Panc1 (cell line): Measurements from ENCODE around the gene C16orf86. TPM values are rescaled to one million over a fixed set of nuclear protein-coding genes. Genes with fewer than 3 reads are reported as not detected.

ENCODE experiments used
- ATAC-seq: fragments of 200-7000 bp; cut with Tn5 transposase; 2 replicates; pipeline ENCODE4 v1.9.1; 2020; ENCODE audit warnings: mild to moderate bottlenecking, moderate library complexity
- BruUV-seq: library from RNA; stranded (reverse); fragments of 400-500 nt; replicated peaks from 2 replicates; lab custom pipeline; 2021; lab: Mats Ljungman, UMichigan
- CTCF ChIA-PET: fragments of 300-600 bp; sonication (Branson Sonifier 250); formaldehyde crosslinking; loops from one replicate; lab custom pipeline; 2022; ENCODE audit warnings: antibody characterized with exemption; lab: Charles Lee
- POLR2A ChIA-PET: fragments of 300-600 bp; sonication (Branson Sonifier 250); formaldehyde crosslinking; loops from one replicate; lab custom pipeline; 2022; ENCODE audit warnings: antibody characterized with exemption; lab: Charles Lee
- DNase-seq: peaks from one replicate; pipeline ENCODE4 v3.0.0-alpha.2; 2010; ENCODE audit warnings: low read depth, low spot score
- H3K27ac ChIP-seq: 2 replicates; pipeline ENCODE4 v1.5.1; 2011; ENCODE audit warnings: mild to moderate bottlenecking, low read length, inconsistent platforms
- H3K27me3 ChIP-seq: fragments of 200-500 bp; sonication (Bioruptor generic); 2 replicates; pipeline ENCODE4 v1.6.0; 2014; ENCODE audit warnings: low read length, inconsistent platforms; ENCODE audit not compliant: control insufficient read depth, insufficient read depth
- H3K36me3 ChIP-seq: fragments of 200-500 bp; sonication (Bioruptor generic); 2 replicates; pipeline ENCODE4 v1.5.1; 2014; ENCODE audit warnings: inconsistent platforms, mild to moderate bottlenecking, low read length, moderate library complexity; ENCODE audit not compliant: control insufficient read depth, insufficient read depth
- H3K4me1 ChIP-seq: 2 replicates; pipeline ENCODE4 v1.5.1; 2011; ENCODE audit warnings: inconsistent platforms, mild to moderate bottlenecking, low read length, moderate library complexity; ENCODE audit not compliant: control insufficient read depth, insufficient read depth
- H3K4me3 ChIP-seq, 2 experiments: 2 replicates each; pipeline ENCODE4 v1.5.1; 2011 to 2012; ENCODE audit warnings: low read depth in 2 of 2, low read length in 2 of 2, mild to moderate bottlenecking in 2 of 2, inconsistent platforms in 1 of 2, moderate library complexity in 1 of 2
- H3K9me3 ChIP-seq: fragments of 200-500 bp; sonication (Bioruptor generic); 2 replicates; pipeline ENCODE4 v1.5.1; 2014; ENCODE audit warnings: low read depth, mild to moderate bottlenecking, inconsistent platforms, low read length, moderate library complexity; ENCODE audit not compliant: control insufficient read depth, insufficient read depth
- CTCF ChIP-seq: fragments of 450-650 bp; IDR thresholded peaks from 2 replicates; pipeline ENCODE4 v1.5.1; 2017; ENCODE audit warnings: mild to moderate bottlenecking
- POLR2AphosphoS5 ChIP-seq: IDR thresholded peaks from 2 replicates; pipeline ENCODE4 v1.6.1; 2012; ENCODE audit warnings: mild to moderate bottlenecking, low read depth, low read length, moderate library complexity
- REST ChIP-seq, 2 experiments: IDR thresholded peaks; 2 replicates each; pipeline ENCODE4 v1.6.1; 2011 to 2012; ENCODE audit warnings: low read depth in 2 of 2, control low read depth in 1 of 2, low read length in 1 of 2, mild to moderate bottlenecking in 1 of 2, moderate library complexity in 1 of 2; ENCODE audit not compliant: insufficient read depth in 1 of 2
- SIN3A ChIP-seq: IDR thresholded peaks from 2 replicates; pipeline ENCODE4 v1.6.1; 2012; ENCODE audit warnings: low read depth, mild to moderate bottlenecking, low read length, moderate library complexity, borderline replicate concordance; ENCODE audit not compliant: insufficient read depth
- TCF7L2 ChIP-seq: IDR thresholded peaks from 2 replicates; pipeline ENCODE4 v1.6.1; 2011; ENCODE audit warnings: mild to moderate bottlenecking, low read depth, low read length, inconsistent platforms
- in situ Hi-C: cut with HindIII; loops from 2 replicates; pipeline ENCODE4 v1.10.0; 2016; ENCODE audit warnings: low sequenced_read_pairs, low pct_unique_long_range_greater_than_20kb
- intact Hi-C: fragments of 100-400 bp; cut with micrococcal nuclease; formaldehyde crosslinking; loops from one replicate; pipeline ENCODE4 v1.10.0; 2022; ENCODE audit not compliant: unreplicated experiment
- total RNA-seq: library from RNA; stranded (reverse); gene quantifications from one replicate; pipeline ENCODE4 v1.2.1, GENCODE V29; 2021; ENCODE audit not compliant: unreplicated experiment

The C16orf86 gene
- total RNA-seq, 1 experiment from 2014 or later = 0.80 TPM

- H3K4me1 ChIP-seq = no peaks in the 10 kb centered on the region
- POLR2A ChIA-PET = no interaction called here
- no TSS peak for BruUV-seq
- in situ Hi-C loops (no loop called here), intact Hi-C loops (loop anchor here (10.0 kb wide), 1 partner anchor 126 kb away; the partner anchor contains the start of genes RANBP10 and TSNAXIP1)
- TF ChIP-seq TCF7L2 (no peak), SIN3A (no peak), POLR2AphosphoS5 (no peak), REST (IDR thresholded peaks at IDR 0.05; ENCODE audit: insufficient read depth in 1 of 2, low read depth in 2 of 2, low read length in 1 of 2) (no peak), CTCF (no peak)
- CTCF ChIA-PET = no interaction called here
- H3K9me3 ChIP-seq = no peaks in the 10 kb centered on the region
- H3K27me3 ChIP-seq = no peaks in the 10 kb centered on the region
- H3K36me3 ChIP-seq = no peaks in the 10 kb centered on the region; the same call in 1 of the 2 replicates
- no peak overlapping the region for H3K4me3 ChIP-seq
- no peak for ATAC-seq
- DNase-seq = no peak
- H3K27ac ChIP-seq = no peak overlapping the region
Measured at GRCh38 chr16:67678354-67679023, 11.9 kb downstream of the C16orf86 start.

GRCh38 chr16:67679935-67680897, 13.6 kb downstream of the C16orf86 start:
- H3K4me1 ChIP-seq = no peaks in the 10 kb centered on the region
- intact Hi-C loops (loop anchor here (10.0 kb wide), 1 partner anchor 125 kb away; the partner anchor contains the start of genes RANBP10 and TSNAXIP1), in situ Hi-C loops (no loop called here)
- H3K4me3 ChIP-seq = no peak overlapping the region
- TF ChIP-seq TCF7L2 (no peak), REST (IDR thresholded peaks at IDR 0.05; ENCODE audit: insufficient read depth in 1 of 2, low read depth in 2 of 2, low read length in 1 of 2) (no peak), SIN3A (no peak), CTCF (no peak), POLR2AphosphoS5 (no peak)
- DNase-seq = no peak
- BruUV-seq = no TSS peak
- no peaks in the 10 kb centered on the region for H3K27me3 ChIP-seq
- H3K36me3 ChIP-seq = no peaks in the 10 kb centered on the region; the same call in 1 of the 2 replicates
- no peak overlapping the region for H3K27ac ChIP-seq
- ATAC-seq = no peak
- ChIA-PET POLR2A (no interaction called here), CTCF (interaction anchor here (0.7 kb wide), 1 partner anchor 203 kb away, joined by 3 read pairs; no protein-coding TSS in a partner anchor)
- H3K9me3 ChIP-seq = no peaks in the 10 kb centered on the region
